IMR-90 (cell line): Measurements from ENCODE around the gene UGDH. TPM values are rescaled to one million over a fixed set of nuclear protein-coding genes. Genes with fewer than 3 reads are reported as not detected.

ENCODE experiments used
- ATAC-seq: fragments of 200-7000 bp; cut with Tn5 transposase; 2 replicates; pipeline ENCODE4 v1.9.1; 2020; ENCODE audit warnings: low read depth, mild to moderate bottlenecking, moderate library complexity
- BruUV-seq: library from RNA; stranded (reverse); fragments of 400-500 nt; replicated peaks from 2 replicates; lab custom pipeline; 2021; lab: Mats Ljungman, UMichigan
- CTCF ChIA-PET: fragments of 300-600 bp; formaldehyde crosslinking; extraction: SDS; loops from one replicate; lab custom pipeline; 2021; ENCODE audit warnings: antibody characterized with exemption; lab: Yijun Ruan, JAX
- POLR2A ChIA-PET: fragments of 300-600 bp; sonication (Branson Sonifier 250); formaldehyde crosslinking; loops from one replicate; lab custom pipeline; 2022; ENCODE audit warnings: antibody characterized with exemption; ENCODE audit not compliant: unreplicated experiment; lab: Charles Lee
- DNase-seq: peaks from one replicate; pipeline ENCODE4 v3.0.0; 2013
- H2AFZ ChIP-seq: replicated peaks from 2 replicates; pipeline ENCODE3; 2013; ENCODE audit warnings: low read length, mild to moderate bottlenecking; ENCODE audit not compliant: poor library complexity
- H2AK5ac ChIP-seq: 2 replicates; pipeline ENCODE4 v1.6.1; 2013; ENCODE audit warnings: low read depth, low read length, inconsistent platforms
- H2AK9ac ChIP-seq: replicated peaks from 2 replicates; pipeline ENCODE3; 2013; ENCODE audit warnings: mild to moderate bottlenecking, low read depth, low read length, moderate library complexity; ENCODE audit not compliant: poor library complexity
- H2BK120ac ChIP-seq: 2 replicates; pipeline ENCODE4 v1.6.1; 2013; ENCODE audit warnings: low read depth, low read length, inconsistent platforms
- H2BK15ac ChIP-seq: 3 replicates; pipeline ENCODE4 v1.6.1; 2013; ENCODE audit warnings: low read depth, low read length, inconsistent platforms
- H2BK20ac ChIP-seq: 2 replicates; pipeline ENCODE4 v1.6.1; 2013; ENCODE audit warnings: low read depth, mild to moderate bottlenecking, inconsistent platforms, low read length, moderate library complexity
- H2BK5ac ChIP-seq: 2 replicates; pipeline ENCODE4 v1.6.1; 2013; ENCODE audit warnings: mild to moderate bottlenecking, low read depth, low read length, inconsistent platforms; ENCODE audit not compliant: poor library complexity, severe bottlenecking
- H3K14ac ChIP-seq: replicated peaks from 2 replicates; pipeline ENCODE4 v1.6.1; 2013; ENCODE audit warnings: low read depth, low read length, inconsistent platforms
- H3K18ac ChIP-seq: 2 replicates; pipeline ENCODE4 v1.6.1; 2013; ENCODE audit warnings: low read depth, low read length, control low read depth
- H3K23ac ChIP-seq: 2 replicates; pipeline ENCODE4 v1.6.1; 2013; ENCODE audit warnings: low read depth, low read length, inconsistent platforms
- H3K27ac ChIP-seq: 2 replicates; pipeline ENCODE4 v1.5.1; 2013; ENCODE audit warnings: mild to moderate bottlenecking, control low read depth, low read length; ENCODE audit not compliant: insufficient read depth
- H3K27me3 ChIP-seq: 2 replicates; pipeline ENCODE4 v1.6.1; 2013; ENCODE audit warnings: low read length; ENCODE audit not compliant: control insufficient read depth, insufficient read depth
- H3K36me3 ChIP-seq: 2 replicates; pipeline ENCODE4 v1.6.1; 2013; ENCODE audit warnings: low read length, mixed read lengths; ENCODE audit not compliant: control insufficient read depth, insufficient read depth
- H3K4ac ChIP-seq: 2 replicates; pipeline ENCODE4 v1.6.1; 2013; ENCODE audit warnings: low read depth, low read length, inconsistent platforms
- H3K4me1 ChIP-seq: 2 replicates; pipeline ENCODE4 v1.6.1; 2013; ENCODE audit warnings: low read length, mixed read lengths; ENCODE audit not compliant: control insufficient read depth, insufficient read depth
- H3K4me2 ChIP-seq: 2 replicates; pipeline ENCODE4 v1.6.1; 2013; ENCODE audit warnings: low read depth, mild to moderate bottlenecking, control low read depth, low read length, moderate library complexity
- H3K4me3 ChIP-seq: 2 replicates; pipeline ENCODE4 v1.5.1; 2013; ENCODE audit warnings: low read depth, mild to moderate bottlenecking, control low read depth, low read length, moderate library complexity; ENCODE audit not compliant: insufficient read depth
- H3K56ac ChIP-seq: 2 replicates; pipeline ENCODE4 v1.6.1; 2013; ENCODE audit warnings: low read length, inconsistent platforms; ENCODE audit not compliant: insufficient read depth; ENCODE audit errors: extremely low read depth
- H3K79me1 ChIP-seq, 2 experiments: 2 replicates each; pipeline ENCODE4 v1.6.1; 2013; ENCODE audit warnings: low read length in 2 of 2, inconsistent platforms in 1 of 2, low read depth in 1 of 2
- H3K9ac ChIP-seq: 2 replicates; pipeline ENCODE4 v1.6.1; 2013; ENCODE audit warnings: low read depth, low read length, control low read depth
- H3K9me1 ChIP-seq: 2 replicates; pipeline ENCODE4 v1.6.1; 2013; ENCODE audit warnings: low read length, inconsistent platforms; ENCODE audit not compliant: insufficient read depth
- H3K9me3 ChIP-seq: 2 replicates; pipeline ENCODE4 v1.6.1; 2013; ENCODE audit warnings: low read length; ENCODE audit not compliant: control insufficient read depth, insufficient read depth
- H4K20me1 ChIP-seq: 2 replicates; pipeline ENCODE4 v1.6.1; 2013; ENCODE audit warnings: low read length, inconsistent platforms; ENCODE audit not compliant: insufficient read depth
- H4K5ac ChIP-seq: 2 replicates; pipeline ENCODE4 v1.6.1; 2013; ENCODE audit warnings: mild to moderate bottlenecking, low read depth, low read length, control low read depth
- H4K8ac ChIP-seq, 2 experiments: 2 replicates each; pipeline ENCODE4 v1.6.1; 2013; ENCODE audit warnings: low read depth in 2 of 2, low read length in 2 of 2, control low read depth in 1 of 2, inconsistent platforms in 1 of 2
- H4K91ac ChIP-seq: 2 replicates; pipeline ENCODE4 v1.6.1; 2013; ENCODE audit warnings: low read depth, low read length, inconsistent platforms; ENCODE audit not compliant: insufficient read depth
- CHD1 ChIP-seq: IDR thresholded peaks from 2 replicates; pipeline ENCODE4 v1.6.1; 2012; ENCODE audit warnings: low read depth, low read length, improper control_type of control experiment
- ELK1 ChIP-seq: fragments of 150-350 bp; IDR thresholded peaks from 2 replicates; pipeline ENCODE4 v1.6.1; 2016; ENCODE audit warnings: low read depth, mild to moderate bottlenecking, low read length, moderate library complexity, borderline replicate concordance
- MAFK ChIP-seq: IDR thresholded peaks from 2 replicates; pipeline ENCODE4 v1.6.1; 2012; ENCODE audit warnings: low read depth, low read length, improper control_type of control experiment
- NFE2L2 ChIP-seq: fragments of 150-350 bp; IDR thresholded peaks from 2 replicates; pipeline ENCODE4 v1.6.1; 2016; ENCODE audit warnings: low read depth, mild to moderate bottlenecking, low read length
- POLR2A ChIP-seq: IDR thresholded peaks from 2 replicates; pipeline ENCODE4 v1.6.1; 2012; ENCODE audit warnings: mild to moderate bottlenecking, low read depth, low read length
- RAD21 ChIP-seq: IDR thresholded peaks from 2 replicates; pipeline ENCODE4 v1.6.1; 2012; ENCODE audit warnings: low read length, improper control_type of control experiment
- RCOR1 ChIP-seq: IDR thresholded peaks from 2 replicates; pipeline ENCODE4 v1.6.1; 2012; ENCODE audit warnings: mild to moderate bottlenecking, low read length, improper control_type of control experiment; ENCODE audit not compliant: insufficient replicate concordance
- SMC3 ChIP-seq: fragments of 150-350 bp; IDR thresholded peaks from 2 replicates; pipeline ENCODE4 v1.6.1; 2016; ENCODE audit warnings: low read depth, mild to moderate bottlenecking, antibody characterized with exemption, low read length, moderate library complexity
- USF2 ChIP-seq: fragments of 150-350 bp; IDR thresholded peaks from 2 replicates; pipeline ENCODE4 v1.6.1; 2017; ENCODE audit warnings: mild to moderate bottlenecking, antibody characterized with exemption, low read length, low read depth
- WGBS, 2 experiments: methylation state at CpG; one replicate each; pipeline versions ENCODE4 v1.1.5 to v1.1.7; 2013; ENCODE audit warnings: missing lambda C conversion rate in 2 of 2; ENCODE audit not compliant: insufficient read length in 1 of 2; ENCODE audit errors: extremely low coverage in 2 of 2; 5-methylcytosine and 5-hydroxymethylcytosine counted together
- dilution Hi-C: fragments of 300-500 bp; cut with HindIII; formaldehyde crosslinking; loops from one replicate; pipeline ENCODE4 v1.14.3; 2018; ENCODE audit warnings: low sequenced_read_pairs; ENCODE audit not compliant: unreplicated experiment
- in situ Hi-C: fragments of 300-500 bp; cut with MboI; formaldehyde crosslinking; loops from 3 replicates; pipeline ENCODE4 v1.14.3; 2019; ENCODE audit warnings: low sequenced_read_pairs, inconsistent platforms, mixed read lengths
- intact Hi-C: fragments of 100-400 bp; cut with micrococcal nuclease; formaldehyde crosslinking; loops from 2 replicates; pipeline ENCODE4 v1.10.0; 2022
- polyA plus RNA-seq, 3 experiments: library from polyadenylated mRNA; depleted of rRNA; stranded (reverse); fragments of >200 nt; gene quantifications; 2 replicates each; pipeline ENCODE4 v1.2.3, GENCODE V29; 2012; ENCODE audit warnings: low replicate concordance in 1 of 3
- total RNA-seq: library from RNA; depleted of rRNA; stranded (reverse); fragments of >200 nt; gene quantifications from 2 replicates; pipeline ENCODE4 v1.2.3, GENCODE V29; 2012

Gene UGDH
- total and polyA plus RNA-seq, 2 of the 4 experiments (the other 2 are of a cell fraction): 69.2 to 257 TPM

- CTCF ChIA-PET: interaction anchor here (1.0 kb wide), 1 partner anchor 19 kb away, joined by 3 read pairs; no protein-coding TSS in a partner anchor
- BruUV-seq: no TSS peak
Observed at GRCh38 chr4:39490322-39490721, 36.9 kb downstream of the UGDH start.

More at GRCh38 chr4:39490322-39490721, 36.9 kb downstream of the UGDH start:
- TF ChIP-seq RCOR1 (no peak), SMC3 (no peak), POLR2A (no peak), USF2 (no peak), ELK1 (no peak), NFE2L2 (no peak), MAFK (no peak), RAD21 (no peak), CHD1 (no peak)
- no peak overlapping the region for H3K18ac ChIP-seq
- no peak overlapping the region for H2BK120ac ChIP-seq
- no peak overlapping the region for H3K9ac ChIP-seq
- H4K91ac ChIP-seq: no peak overlapping the region
- no peak overlapping the region for H3K4me3 ChIP-seq
- no peak overlapping the region for H2BK15ac ChIP-seq
- no peak overlapping the region for H2BK20ac ChIP-seq
- H3K4me1 ChIP-seq: no peaks in the 10 kb centered on the region
- H3K27ac ChIP-seq: no peak overlapping the region
- no peak overlapping the region for H2AK5ac ChIP-seq
- H4K8ac ChIP-seq: no peak overlapping the region
- no peak overlapping the region for H3K4ac ChIP-seq
- no peak overlapping the region for H2BK5ac ChIP-seq
- H3K4me2 ChIP-seq: no peak overlapping the region
- in situ Hi-C loops (no loop called here), intact Hi-C loops (no loop called here), dilution Hi-C loops (no loop called here)
- H4K5ac ChIP-seq: no peak overlapping the region
- H2AFZ ChIP-seq: no peak overlapping the region
- H2AK9ac ChIP-seq: no peak overlapping the region
- POLR2A ChIA-PET: no interaction called here
- no peak for ATAC-seq
- WGBS, 2 experiments: no CpG with 5 or more reads among the region's 2 CpGs
- no peaks in the 10 kb centered on the region for H3K9me1 ChIP-seq
- H3K14ac ChIP-seq: no peak overlapping the region
- no peaks in the 10 kb centered on the region for H3K9me3 ChIP-seq
- no peaks in the 10 kb centered on the region for H4K20me1 ChIP-seq
- H3K36me3 ChIP-seq: no peaks in the 10 kb centered on the region
- no peak overlapping the region for H3K23ac ChIP-seq
- H3K56ac ChIP-seq: no peak overlapping the region
- H3K79me1 ChIP-seq: no peaks in the 10 kb centered on the region
- H3K27me3 ChIP-seq: no peaks in the 10 kb centered on the region
- DNase-seq: no peak
